ENCODE measurements around the gene PPFIA1.

The PPFIA1 gene

DNA sequence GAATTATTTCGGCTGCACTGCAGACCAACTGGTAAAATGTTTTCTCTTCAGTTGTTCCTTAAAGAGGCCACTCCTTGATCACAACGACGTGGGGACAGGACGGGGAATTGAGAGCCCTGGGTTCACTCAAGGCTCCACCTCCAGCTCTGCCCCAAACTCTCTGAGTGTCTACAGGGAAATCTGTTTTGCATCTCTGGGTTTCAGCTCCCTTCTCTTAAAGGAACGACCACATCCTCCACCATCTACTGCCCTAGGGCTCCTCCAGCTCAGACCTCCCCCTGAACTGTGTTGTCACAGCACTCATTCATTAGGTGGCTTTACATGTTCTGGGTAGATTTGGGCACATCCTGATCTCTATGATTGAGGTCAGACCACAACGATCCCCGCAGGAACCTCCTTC, 5.1 kb upstream of the PPFIA1 start:
- no peak for DNase-seq (ENCODE audit: insufficient read length, low spot score)
- TF ChIP-seq, protein P1, sequence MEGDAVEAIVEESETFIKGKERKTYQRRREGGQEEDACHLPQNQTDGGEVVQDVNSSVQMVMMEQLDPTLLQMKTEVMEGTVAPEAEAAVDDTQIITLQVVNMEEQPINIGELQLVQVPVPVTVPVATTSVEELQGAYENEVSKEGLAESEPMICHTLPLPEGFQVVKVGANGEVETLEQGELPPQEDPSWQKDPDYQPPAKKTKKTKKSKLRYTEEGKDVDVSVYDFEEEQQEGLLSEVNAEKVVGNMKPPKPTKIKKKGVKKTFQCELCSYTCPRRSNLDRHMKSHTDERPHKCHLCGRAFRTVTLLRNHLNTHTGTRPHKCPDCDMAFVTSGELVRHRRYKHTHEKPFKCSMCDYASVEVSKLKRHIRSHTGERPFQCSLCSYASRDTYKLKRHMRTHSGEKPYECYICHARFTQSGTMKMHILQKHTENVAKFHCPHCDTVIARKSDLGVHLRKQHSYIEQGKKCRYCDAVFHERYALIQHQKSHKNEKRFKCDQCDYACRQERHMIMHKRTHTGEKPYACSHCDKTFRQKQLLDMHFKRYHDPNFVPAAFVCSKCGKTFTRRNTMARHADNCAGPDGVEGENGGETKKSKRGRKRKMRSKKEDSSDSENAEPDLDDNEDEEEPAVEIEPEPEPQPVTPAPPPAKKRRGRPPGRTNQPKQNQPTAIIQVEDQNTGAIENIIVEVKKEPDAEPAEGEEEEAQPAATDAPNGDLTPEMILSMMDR (IDR thresholded peaks at IDR 0.05; ENCODE audit: insufficient read depth, missing control alignments), result no peak
- FAIRE-seq, result no peak

DNA sequence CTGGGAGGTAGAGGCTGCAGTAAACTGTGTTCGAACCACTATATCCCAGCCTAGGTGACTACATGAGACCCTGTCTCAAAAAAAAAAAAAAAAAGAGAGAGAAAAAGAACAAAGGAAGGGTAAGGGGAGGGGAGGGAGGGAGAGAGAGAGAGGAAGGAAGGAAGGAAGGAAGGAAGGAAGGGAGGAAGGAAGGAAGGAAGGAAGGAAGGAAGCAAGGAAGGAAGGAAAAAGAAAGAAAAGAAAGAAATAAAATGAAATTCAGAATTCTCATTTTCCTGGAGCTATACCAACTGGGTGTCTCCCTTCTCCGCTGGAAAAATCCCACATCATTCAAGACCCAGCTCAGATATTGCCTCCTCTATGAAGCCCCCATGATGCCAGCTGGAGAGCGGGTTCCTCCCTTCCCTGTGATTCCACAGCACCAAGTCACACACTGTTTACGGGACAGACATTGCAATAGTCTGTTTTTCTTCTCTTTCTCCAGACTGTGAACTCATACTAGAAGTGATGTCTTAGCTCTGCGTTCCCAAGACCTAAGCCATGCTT, 3.0 kb upstream of the PPFIA1 start:
- DNase-seq (ENCODE audit: insufficient read length, low spot score) (no peak), FAIRE-seq (no peak)
- TF ChIP-seq, protein P1 (IDR thresholded peaks at IDR 0.05; ENCODE audit: insufficient read depth, missing control alignments), result no peak

DNA sequence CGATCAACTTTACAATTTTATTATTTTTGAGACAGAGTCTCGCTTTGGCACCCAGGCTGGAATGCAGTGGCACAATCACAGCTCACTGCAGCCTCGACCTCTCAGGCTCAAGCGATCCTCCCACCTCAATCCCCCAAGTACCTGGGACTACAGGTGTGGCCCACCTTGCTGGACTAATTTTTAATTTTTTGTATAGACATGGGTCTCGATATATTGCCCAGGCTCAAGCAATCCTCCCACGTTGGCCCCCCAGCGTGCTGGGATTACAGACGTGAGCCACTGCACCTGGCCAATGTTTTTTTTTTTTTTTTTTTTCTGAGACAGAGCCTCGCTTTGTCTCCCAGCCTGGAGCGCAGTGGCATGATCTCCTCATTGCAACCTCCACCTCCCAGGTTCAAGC, 2.0 kb upstream of the PPFIA1 start:
- TF ChIP-seq, protein P1 (IDR thresholded peaks at IDR 0.05; ENCODE audit: insufficient read depth, missing control alignments), result no peak
- FAIRE-seq, result no peak
- no peak for DNase-seq (ENCODE audit: insufficient read length, low spot score)

DNA sequence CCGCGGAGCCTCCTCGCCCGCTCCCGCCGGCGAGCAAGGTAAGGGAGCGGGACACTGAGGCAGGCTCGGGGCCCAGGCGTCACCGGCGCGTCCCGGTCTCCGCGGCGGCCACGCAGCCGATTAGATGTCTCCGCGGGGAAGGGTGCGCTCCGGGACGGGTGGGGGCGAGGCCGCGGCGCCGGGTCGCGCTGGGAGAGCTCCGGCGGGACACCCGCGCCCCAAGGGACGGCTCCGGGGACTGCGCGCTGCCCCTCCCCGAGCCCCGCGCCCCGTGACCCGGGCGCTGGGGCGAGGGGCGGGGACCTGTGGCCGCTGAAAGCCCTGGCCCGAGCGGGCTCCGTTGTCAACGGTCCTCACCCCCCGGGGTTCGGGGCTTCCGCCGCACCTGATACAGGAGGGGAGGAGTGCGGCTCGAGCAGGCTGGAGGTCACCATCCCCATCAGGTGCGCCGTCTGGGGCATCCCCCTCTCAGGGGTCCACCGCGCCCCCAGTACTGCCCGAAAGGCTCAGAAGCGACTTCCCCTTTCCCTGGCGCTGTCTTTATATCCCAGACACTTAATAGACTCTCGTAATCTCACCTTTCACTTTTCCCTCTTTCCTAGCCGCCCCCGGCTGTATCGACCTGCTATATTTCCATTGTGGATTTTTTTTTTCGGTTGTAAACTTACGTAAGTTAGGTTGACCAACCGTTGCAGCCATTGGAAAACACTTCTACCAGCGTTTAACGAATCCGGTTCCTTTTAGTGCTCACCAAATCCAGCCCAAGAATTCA, 573 bp downstream of the PPFIA1 start:
- no peak for DNase-seq (ENCODE audit: insufficient read length, low spot score)
- FAIRE-seq, result no peak
- TF ChIP-seq, protein P1 (IDR thresholded peaks at IDR 0.05; ENCODE audit: insufficient read depth, missing control alignments), result no peak

DNA sequence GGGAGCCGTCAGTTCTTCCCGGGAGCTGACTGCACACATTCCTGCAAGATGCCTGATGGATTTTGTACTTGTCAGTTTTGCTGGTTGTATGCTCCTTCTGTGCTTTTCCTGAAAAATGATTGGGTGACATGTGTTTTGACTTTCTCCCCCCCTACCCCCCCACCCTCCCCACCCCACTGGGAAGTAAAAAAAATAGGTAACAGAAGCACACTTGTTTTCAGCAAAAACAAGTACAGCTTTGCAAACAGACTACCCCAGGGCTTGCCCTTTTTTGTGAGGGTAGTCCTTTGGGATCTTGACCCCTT, 1.1 kb downstream of the PPFIA1 start:
- FAIRE-seq, result no peak
- TF ChIP-seq, protein P1 (IDR thresholded peaks at IDR 0.05; ENCODE audit: insufficient read depth, missing control alignments), result no peak
- DNase-seq (ENCODE audit: insufficient read length, low spot score), result no peak

DNA sequence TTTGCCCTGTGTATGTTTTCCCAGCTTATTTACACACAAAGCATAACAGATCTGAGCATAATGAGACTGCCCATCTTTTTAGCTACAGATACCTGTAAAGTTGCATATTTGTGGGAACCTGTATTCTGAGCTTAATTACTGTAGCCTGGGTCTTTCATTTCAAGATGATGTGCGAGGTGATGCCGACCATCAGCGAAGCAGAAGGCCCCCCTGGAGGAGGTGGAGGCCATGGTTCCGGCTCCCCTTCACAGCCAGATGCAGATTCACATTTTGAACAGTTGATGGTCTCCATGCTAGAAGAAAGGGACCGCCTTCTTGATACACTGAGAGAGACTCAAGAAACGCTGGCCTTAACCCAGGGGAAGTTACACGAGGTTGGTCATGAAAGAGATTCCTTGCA, 1.5 kb downstream of the PPFIA1 start:
- TF ChIP-seq, protein P1 (IDR thresholded peaks at IDR 0.05; ENCODE audit: insufficient read depth, missing control alignments), result no peak
- no peak for DNase-seq (ENCODE audit: insufficient read length, low spot score)
- FAIRE-seq, result no peak

DNA sequence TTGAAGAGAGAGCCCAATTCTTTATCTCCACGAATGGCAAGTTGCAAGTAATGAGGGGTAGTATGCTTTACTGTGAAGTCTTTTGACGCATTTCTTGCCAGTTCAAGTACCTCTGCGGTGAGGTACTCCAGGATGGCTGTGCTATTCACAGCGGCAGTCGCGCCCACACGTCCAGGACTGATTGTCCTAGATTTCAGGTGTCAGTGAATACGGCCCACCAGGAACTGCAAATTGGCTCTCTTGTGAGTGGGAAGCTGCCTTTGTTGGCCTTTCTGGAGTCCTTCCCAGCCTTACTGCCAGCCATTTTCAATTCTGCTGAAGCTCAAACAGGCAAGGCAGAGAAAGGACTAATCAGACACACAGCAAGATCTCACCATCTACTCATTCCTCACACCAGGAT, 8.5 kb downstream of the PPFIA1 start:
- TF ChIP-seq, protein P1 (IDR thresholded peaks at IDR 0.05; ENCODE audit: insufficient read depth, missing control alignments), result no peak
- FAIRE-seq (no peak), DNase-seq (ENCODE audit: insufficient read length, low spot score) (no peak)
